ENCODE measurements around the gene NOL4L.
A peak's percentile ranks its signal among the peaks of the same experiment; 100 is the strongest.

Gene NOL4L

GRCh38 chr20:32485770-32486478 is 99.2 kb downstream of the NOL4L start:
- H3K4me2 ChIP-seq (ENCODE audit: low read depth, low read length, poor library complexity, severe bottlenecking): no peak overlapping the region
- no peak for TF ChIP-seq EZH2phosphoT487 (conservative IDR thresholded peaks at IDR 0.05; ENCODE audit: low read length)
- TF ChIP-seq, protein P1, sequence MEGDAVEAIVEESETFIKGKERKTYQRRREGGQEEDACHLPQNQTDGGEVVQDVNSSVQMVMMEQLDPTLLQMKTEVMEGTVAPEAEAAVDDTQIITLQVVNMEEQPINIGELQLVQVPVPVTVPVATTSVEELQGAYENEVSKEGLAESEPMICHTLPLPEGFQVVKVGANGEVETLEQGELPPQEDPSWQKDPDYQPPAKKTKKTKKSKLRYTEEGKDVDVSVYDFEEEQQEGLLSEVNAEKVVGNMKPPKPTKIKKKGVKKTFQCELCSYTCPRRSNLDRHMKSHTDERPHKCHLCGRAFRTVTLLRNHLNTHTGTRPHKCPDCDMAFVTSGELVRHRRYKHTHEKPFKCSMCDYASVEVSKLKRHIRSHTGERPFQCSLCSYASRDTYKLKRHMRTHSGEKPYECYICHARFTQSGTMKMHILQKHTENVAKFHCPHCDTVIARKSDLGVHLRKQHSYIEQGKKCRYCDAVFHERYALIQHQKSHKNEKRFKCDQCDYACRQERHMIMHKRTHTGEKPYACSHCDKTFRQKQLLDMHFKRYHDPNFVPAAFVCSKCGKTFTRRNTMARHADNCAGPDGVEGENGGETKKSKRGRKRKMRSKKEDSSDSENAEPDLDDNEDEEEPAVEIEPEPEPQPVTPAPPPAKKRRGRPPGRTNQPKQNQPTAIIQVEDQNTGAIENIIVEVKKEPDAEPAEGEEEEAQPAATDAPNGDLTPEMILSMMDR (IDR thresholded peaks at IDR 0.05; ENCODE audit: insufficient read depth, low read length, poor library complexity, severe bottlenecking): no peak
- H3K9ac ChIP-seq (ENCODE audit: low read length): no peak overlapping the region

GRCh38 chr20:32484958-32485769 is 100.0 kb downstream of the NOL4L start:
- Histone ChIP-seq H3F3A (ENCODE audit: insufficient read depth) (no peaks in the 10 kb centered on the region), H3K79me2 (ENCODE audit: insufficient read depth, low read length) (no peaks in the 10 kb centered on the region), H3K9me3 (ENCODE audit: insufficient read depth, low read length) (no peaks in the 10 kb centered on the region), H4K20me1 (ENCODE audit: low read depth, low read length) (no peaks in the 10 kb centered on the region), H3K27ac (ENCODE audit: low read depth, low read length) (no peak overlapping the region), H2AFZ (ENCODE audit: low read depth, low read length, severe bottlenecking) (peak overlapping the region; percentile 90), H3K9ac (ENCODE audit: low read length) (peak overlapping the region; percentile 63), H3K4me2 (ENCODE audit: low read depth, low read length, poor library complexity, severe bottlenecking) (peak overlapping the region; percentile 95), H3K9me2 (replicated peaks; ENCODE audit: insufficient read depth, low read length) (no peaks in the 10 kb centered on the region), H3K4me3 (ENCODE audit: insufficient read depth, low read length, poor library complexity, severe bottlenecking) (peak overlapping the region; percentile 72), H3K27me3 (ENCODE audit: low read length) (no peaks in the 10 kb centered on the region), H3K36me3 (ENCODE audit: low read length) (no peaks in the 10 kb centered on the region)
- TF ChIP-seq, protein P1 (IDR thresholded peaks at IDR 0.05; ENCODE audit: insufficient read depth, low read length, poor library complexity, severe bottlenecking): peak; percentile 76
- TF ChIP-seq EZH2phosphoT487 (conservative IDR thresholded peaks at IDR 0.05; ENCODE audit: low read length): no peak

More at GRCh38 chr20:32485770-32486478, 99.2 kb downstream of the NOL4L start:
- Histone ChIP-seq H3K9me3 (ENCODE audit: insufficient read depth, low read length) (no peaks in the 10 kb centered on the region), H3K4me3 (ENCODE audit: insufficient read depth, low read length, poor library complexity, severe bottlenecking) (no peak overlapping the region), H3K79me2 (ENCODE audit: insufficient read depth, low read length) (no peaks in the 10 kb centered on the region), H3F3A (ENCODE audit: insufficient read depth) (no peaks in the 10 kb centered on the region), H3K9me2 (replicated peaks; ENCODE audit: insufficient read depth, low read length) (no peaks in the 10 kb centered on the region), H3K27ac (ENCODE audit: low read depth, low read length) (no peak overlapping the region), H3K27me3 (ENCODE audit: low read length) (no peaks in the 10 kb centered on the region), H2AFZ (ENCODE audit: low read depth, low read length, severe bottlenecking) (peak overlapping the region; percentile 90), H4K20me1 (ENCODE audit: low read depth, low read length) (no peaks in the 10 kb centered on the region), H3K36me3 (ENCODE audit: low read length) (no peaks in the 10 kb centered on the region)

- Histone ChIP-seq H3K27ac (ENCODE audit: low read depth, low read length) (no peak overlapping the region), H3K27me3 (ENCODE audit: low read length) (no peaks in the 10 kb centered on the region), H3K9me3 (ENCODE audit: insufficient read depth, low read length) (no peaks in the 10 kb centered on the region), H4K20me1 (ENCODE audit: low read depth, low read length) (no peaks in the 10 kb centered on the region), H2AFZ (ENCODE audit: low read depth, low read length, severe bottlenecking) (peak overlapping the region; percentile 90), H3K9me2 (replicated peaks; ENCODE audit: insufficient read depth, low read length) (no peaks in the 10 kb centered on the region), H3F3A (ENCODE audit: insufficient read depth) (no peaks in the 10 kb centered on the region), H3K79me2 (ENCODE audit: insufficient read depth, low read length) (no peaks in the 10 kb centered on the region), H3K9ac (ENCODE audit: low read length) (peak overlapping the region; percentile 63), H3K36me3 (ENCODE audit: low read length) (no peaks in the 10 kb centered on the region), H3K4me2 (ENCODE audit: low read depth, low read length, poor library complexity, severe bottlenecking) (peak overlapping the region; percentile 95), H3K4me3 (ENCODE audit: insufficient read depth, low read length, poor library complexity, severe bottlenecking) (peak overlapping the region; percentile 72)
- TF ChIP-seq, protein P1 (IDR thresholded peaks at IDR 0.05; ENCODE audit: insufficient read depth, low read length, poor library complexity, severe bottlenecking): no peak
- TF ChIP-seq EZH2phosphoT487 (conservative IDR thresholded peaks at IDR 0.05; ENCODE audit: low read length): no peak
Observed at GRCh38 chr20:32484225-32484957, 100.7 kb downstream of the NOL4L start.
